SK-N-MC (cell line): ENCODE results near the gene LRP1B.

ENCODE experiments used
- EZH2 ChIP-seq: fragments of 200-600 bp; sonication (generic); IDR thresholded peaks from one replicate; pipeline ENCODE4 v1.6.1; 2017; ENCODE audit warnings: antibody characterized with exemption
- FOXP2 ChIP-seq: optimal IDR thresholded peaks from 2 replicates; pipeline ENCODE3; 2011; ENCODE audit warnings: mild to moderate bottlenecking, moderate library complexity; ENCODE audit not compliant: insufficient read depth; ENCODE audit errors: extremely low read length, control extremely low read depth
- POLR2AphosphoS5 ChIP-seq: IDR thresholded peaks from 2 replicates; pipeline ENCODE4 v1.6.1; 2012; ENCODE audit warnings: mild to moderate bottlenecking, low read depth, low read length, borderline replicate concordance

GRCh38 chr2:141782574-141782973 is 348.2 kb downstream of the LRP1B start:
- TF ChIP-seq POLR2AphosphoS5, result no peak
- no peak for TF ChIP-seq EZH2
- TF ChIP-seq FOXP2, result no peak
